Neural progenitor cell (in vitro differentiated cells): ENCODE measurements around the gene RAP2B. TPM values are rescaled to one million over a fixed set of nuclear protein-coding genes. Genes with fewer than 3 reads are reported as not detected.

Experiments
- DNase-seq: peaks from one replicate; pipeline ENCODE4 v3.0.0-alpha.2; 2016; ENCODE audit warnings: low spot score
- H2AFZ ChIP-seq: fragments of 200-600 bp; sonication (generic); replicated peaks from 2 replicates; pipeline ENCODE4 v1.6.1; 2016; ENCODE audit warnings: antibody characterized with exemption
- H3F3A ChIP-seq: fragments of 200-600 bp; sonication (generic); 2 replicates; pipeline ENCODE4 v1.6.1; 2016; ENCODE audit warnings: antibody characterized with exemption, low read depth
- H3K27ac ChIP-seq: fragments of 200-600 bp; sonication (generic); 2 replicates; pipeline ENCODE4 v1.5.1; 2016; ENCODE audit warnings: mild to moderate bottlenecking
- H3K27me3 ChIP-seq: fragments of 200-600 bp; sonication (generic); 2 replicates; pipeline ENCODE4 v1.6.1; 2016; ENCODE audit warnings: mild to moderate bottlenecking, moderate library complexity
- H3K36me3 ChIP-seq: fragments of 200-600 bp; sonication (generic); 2 replicates; pipeline ENCODE4 v1.5.1; 2016
- H3K4me1 ChIP-seq: fragments of 200-600 bp; sonication (generic); 2 replicates; pipeline ENCODE4 v1.6.1; 2016; ENCODE audit warnings: mixed run types
- H3K4me2 ChIP-seq: fragments of 200-600 bp; sonication (generic); 2 replicates; pipeline ENCODE4 v1.6.1; 2016
- H3K4me3 ChIP-seq: fragments of 200-600 bp; sonication (generic); 2 replicates; pipeline ENCODE4 v1.5.1; 2016
- H3K79me2 ChIP-seq: fragments of 200-600 bp; sonication (generic); 2 replicates; pipeline ENCODE4 v1.6.1; 2016; ENCODE audit warnings: low read depth
- H3K9ac ChIP-seq: fragments of 200-600 bp; sonication (generic); 2 replicates; pipeline ENCODE4 v1.6.1; 2016
- H3K9me3 ChIP-seq: fragments of 200-600 bp; sonication (generic); 2 replicates; pipeline ENCODE4 v1.5.1; 2016; ENCODE audit warnings: low read depth
- H4K20me1 ChIP-seq: fragments of 200-600 bp; sonication (generic); 2 replicates; pipeline ENCODE4 v1.6.1; 2016; ENCODE audit warnings: low read depth
- H3K27ac Mint-ChIP-seq: 3 replicates; pipeline ENCODE4 v1.8.0; 2021; ENCODE audit warnings: mixed read lengths
- H3K27me3 Mint-ChIP-seq: 2 replicates; pipeline ENCODE4 v1.8.0; 2022; ENCODE audit warnings: low read depth, mild to moderate bottlenecking, inconsistent platforms, moderate library complexity, mixed read lengths; ENCODE audit not compliant: insufficient read depth
- H3K36me3 Mint-ChIP-seq: 3 replicates; pipeline ENCODE4 v1.8.0; 2021; ENCODE audit warnings: mixed read lengths
- H3K4me1 Mint-ChIP-seq: 3 replicates; pipeline ENCODE4 v1.8.0; 2021; ENCODE audit warnings: mixed read lengths
- H3K4me3 Mint-ChIP-seq: 3 replicates; pipeline ENCODE4 v1.8.0; 2021; ENCODE audit warnings: mild to moderate bottlenecking, moderate library complexity, mixed read lengths
- H3K9me3 Mint-ChIP-seq: 3 replicates; pipeline ENCODE4 v1.8.0; 2020; ENCODE audit warnings: mixed read lengths
- EZH2 ChIP-seq: fragments of 200-600 bp; sonication (generic); IDR thresholded peaks from 2 replicates; pipeline ENCODE4 v1.6.1; 2017; ENCODE audit warnings: antibody characterized with exemption, mild to moderate bottlenecking, moderate library complexity
- EZH2phosphoT487 ChIP-seq: fragments of 200-600 bp; sonication (generic); IDR thresholded peaks from 2 replicates; pipeline ENCODE4 v1.6.1; 2017; ENCODE audit warnings: antibody characterized with exemption
- total RNA-seq: library from RNA; depleted of rRNA; stranded (reverse); fragments of >200 nt; gene quantifications from 2 replicates; pipeline ENCODE4 v1.2.3, GENCODE V29; 2015; ENCODE audit warnings: low replicate concordance
- TF ChIP-seq, protein P1 (sequence below): fragments of 200-600 bp; sonication (generic); IDR thresholded peaks from 2 replicates; pipeline ENCODE4 v1.5.1; 2017; ENCODE audit warnings: antibody characterized with exemption, mild to moderate bottlenecking

RAP2B gene
- total RNA-seq, 1 donor from 2014 or later, result 15.9 TPM

DNA sequence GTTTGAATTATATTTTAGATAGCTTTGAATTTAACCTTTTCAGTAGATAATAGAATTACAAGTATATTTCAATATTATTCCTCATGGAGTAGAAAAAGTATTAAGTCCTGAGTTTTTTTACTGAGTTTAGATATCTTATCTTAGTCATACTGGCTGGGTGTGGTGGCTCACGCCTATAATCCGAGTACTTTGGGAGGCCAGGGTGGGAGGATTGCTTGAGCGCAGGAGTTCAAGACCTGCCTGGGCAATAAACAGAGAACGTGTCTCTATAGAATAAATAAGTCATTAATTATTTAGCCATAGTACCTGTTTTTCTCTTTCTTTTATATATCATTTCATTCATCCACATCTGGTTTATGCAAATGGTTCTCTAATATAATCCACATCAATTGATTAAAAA, 9.9 kb downstream of the RAP2B start:
- TF ChIP-seq EZH2phosphoT487, result no peak
- no peak overlapping the region for H3K9ac ChIP-seq
- H3K27ac ChIP-seq, result no peak overlapping the region
- Mint-ChIP-seq H3K36me3 (no peaks in the 10 kb centered on the region), H3K27ac (no peak overlapping the region), H3K27me3 (peaks cover 4% of the 10 kb centered on the region), H3K4me3 (no peak overlapping the region), H3K4me1 (peaks cover 5% of the 10 kb centered on the region), H3K9me3 (peaks cover 6% of the 10 kb centered on the region)
- no peaks in the 10 kb centered on the region for H3K27me3 ChIP-seq
- H3K4me2 ChIP-seq, result no peak overlapping the region
- H3K4me1 ChIP-seq, result no peaks in the 10 kb centered on the region
- no peak overlapping the region for H2AFZ ChIP-seq
- H3F3A ChIP-seq, result peaks cover 5% of the 10 kb centered on the region
- peaks cover 3% of the 10 kb centered on the region for H3K36me3 ChIP-seq
- H4K20me1 ChIP-seq, result peaks cover 3% of the 10 kb centered on the region
- no peaks in the 10 kb centered on the region for H3K9me3 ChIP-seq
- peaks cover 7% of the 10 kb centered on the region for H3K79me2 ChIP-seq
- no peak overlapping the region for H3K4me3 ChIP-seq
- DNase-seq, result no peak

DNA sequence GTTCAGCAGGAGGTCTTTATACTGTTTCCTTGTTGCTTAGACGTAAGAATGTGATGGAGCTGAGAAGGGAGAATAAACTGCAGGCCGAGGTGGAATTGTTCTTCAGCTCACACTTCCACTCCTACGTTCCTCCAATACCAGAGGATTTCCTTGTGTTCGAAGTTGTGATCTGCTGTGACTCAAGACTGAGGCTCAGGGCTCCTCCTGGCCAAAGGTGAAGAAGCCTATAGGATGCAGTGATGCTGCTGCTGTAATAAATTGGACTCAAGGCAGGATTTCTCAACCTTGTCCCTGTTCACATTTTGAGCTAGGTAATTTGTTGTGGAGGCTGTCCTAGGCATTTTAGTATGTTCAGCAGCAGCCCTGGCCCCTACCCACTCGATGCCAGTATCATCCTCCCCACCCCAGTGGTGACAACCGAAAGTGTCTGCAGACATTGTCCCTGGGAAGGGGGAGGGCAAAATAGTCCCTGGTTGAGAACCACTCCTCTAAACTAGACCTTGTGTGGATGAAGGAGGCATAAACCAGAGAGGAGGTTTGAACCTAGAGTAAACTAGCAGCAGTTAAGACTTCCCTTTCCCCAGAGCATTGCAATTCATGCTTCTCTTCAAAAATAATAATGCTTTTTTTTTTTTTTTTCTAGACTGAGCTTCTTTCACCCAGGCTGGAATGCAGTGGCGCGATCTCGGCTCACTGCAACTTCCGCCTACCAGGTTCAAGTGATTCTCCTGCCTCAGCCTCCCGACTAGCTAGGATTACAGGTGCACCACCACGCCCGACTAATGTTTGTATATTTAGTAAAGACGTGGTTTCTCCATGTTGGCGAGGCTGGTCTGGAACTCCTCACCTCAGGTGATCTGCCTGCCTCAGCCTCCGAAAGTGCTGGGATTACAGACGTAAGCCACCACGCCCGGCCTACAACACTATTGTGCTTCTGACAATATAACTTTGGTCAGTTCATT, 11.1 kb downstream of the RAP2B start:
- no peaks in the 10 kb centered on the region for H3K9me3 ChIP-seq
- Mint-ChIP-seq H3K27me3 (peaks cover 4% of the 10 kb centered on the region), H3K9me3 (peaks cover 6% of the 10 kb centered on the region), H3K4me3 (no peak overlapping the region), H3K36me3 (no peaks in the 10 kb centered on the region), H3K27ac (no peak overlapping the region), H3K4me1 (peaks cover 5% of the 10 kb centered on the region)
- no peaks in the 10 kb centered on the region for H3K4me1 ChIP-seq
- H2AFZ ChIP-seq, result no peak overlapping the region
- H3K79me2 ChIP-seq, result no peaks in the 10 kb centered on the region
- TF ChIP-seq, protein P1, sequence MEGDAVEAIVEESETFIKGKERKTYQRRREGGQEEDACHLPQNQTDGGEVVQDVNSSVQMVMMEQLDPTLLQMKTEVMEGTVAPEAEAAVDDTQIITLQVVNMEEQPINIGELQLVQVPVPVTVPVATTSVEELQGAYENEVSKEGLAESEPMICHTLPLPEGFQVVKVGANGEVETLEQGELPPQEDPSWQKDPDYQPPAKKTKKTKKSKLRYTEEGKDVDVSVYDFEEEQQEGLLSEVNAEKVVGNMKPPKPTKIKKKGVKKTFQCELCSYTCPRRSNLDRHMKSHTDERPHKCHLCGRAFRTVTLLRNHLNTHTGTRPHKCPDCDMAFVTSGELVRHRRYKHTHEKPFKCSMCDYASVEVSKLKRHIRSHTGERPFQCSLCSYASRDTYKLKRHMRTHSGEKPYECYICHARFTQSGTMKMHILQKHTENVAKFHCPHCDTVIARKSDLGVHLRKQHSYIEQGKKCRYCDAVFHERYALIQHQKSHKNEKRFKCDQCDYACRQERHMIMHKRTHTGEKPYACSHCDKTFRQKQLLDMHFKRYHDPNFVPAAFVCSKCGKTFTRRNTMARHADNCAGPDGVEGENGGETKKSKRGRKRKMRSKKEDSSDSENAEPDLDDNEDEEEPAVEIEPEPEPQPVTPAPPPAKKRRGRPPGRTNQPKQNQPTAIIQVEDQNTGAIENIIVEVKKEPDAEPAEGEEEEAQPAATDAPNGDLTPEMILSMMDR, result no peak
- TF ChIP-seq EZH2 (no peak), EZH2phosphoT487 (no peak)
- H4K20me1 ChIP-seq, result no peaks in the 10 kb centered on the region
- H3K27me3 ChIP-seq, result no peaks in the 10 kb centered on the region
- H3K36me3 ChIP-seq, result no peaks in the 10 kb centered on the region
- H3K27ac ChIP-seq, result no peak overlapping the region
- H3F3A ChIP-seq, result peaks cover 5% of the 10 kb centered on the region
- H3K4me2 ChIP-seq, result no peak overlapping the region
- no peak overlapping the region for H3K4me3 ChIP-seq
- DNase-seq, result no peak
- H3K9ac ChIP-seq, result no peak overlapping the region

DNA sequence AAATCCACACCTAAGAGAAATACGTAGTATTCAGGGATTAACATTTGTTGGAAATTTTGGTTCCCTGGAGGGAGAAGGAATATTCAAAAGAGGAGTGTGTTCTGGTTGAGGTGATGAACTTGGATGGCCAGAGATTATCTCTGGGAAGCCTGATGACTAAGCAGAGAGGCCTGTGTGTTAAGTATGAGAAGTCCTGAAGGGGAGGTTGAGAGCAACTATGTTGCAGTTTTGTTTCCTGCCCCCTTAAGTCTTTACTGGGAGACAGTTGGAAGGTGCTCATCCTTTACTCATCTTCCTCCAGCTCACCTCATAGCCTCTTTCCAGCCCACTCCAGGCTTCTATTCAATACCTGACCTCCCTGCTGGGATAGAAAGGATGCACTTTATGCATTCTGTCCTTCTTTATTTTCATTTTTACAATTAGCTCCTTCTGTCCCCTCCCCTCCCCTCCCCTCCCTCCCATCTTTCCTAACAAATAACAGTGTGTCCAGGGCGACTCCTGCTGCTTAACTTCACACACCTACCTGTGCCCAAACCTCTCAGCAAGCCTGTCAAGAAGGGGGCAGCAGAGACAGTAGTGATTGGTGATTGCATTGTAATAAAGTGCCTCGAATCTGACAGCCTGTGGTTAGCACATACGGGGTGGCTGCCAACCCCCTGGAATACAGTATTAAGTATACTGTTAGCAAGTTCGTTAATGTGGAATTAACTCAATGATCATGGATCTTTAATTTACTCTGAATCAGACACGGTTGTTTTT, 11.9 kb downstream of the RAP2B start:
- Histone ChIP-seq H3K9ac (no peak overlapping the region), H3K9me3 (no peaks in the 10 kb centered on the region), H3F3A (peaks cover 5% of the 10 kb centered on the region), H3K4me2 (no peak overlapping the region), H3K79me2 (no peaks in the 10 kb centered on the region), H4K20me1 (no peaks in the 10 kb centered on the region), H3K27ac (no peak overlapping the region), H3K4me1 (no peaks in the 10 kb centered on the region), H3K36me3 (no peaks in the 10 kb centered on the region), H2AFZ (no peak overlapping the region), H3K4me3 (no peak overlapping the region), H3K27me3 (no peaks in the 10 kb centered on the region)
- no peak for TF ChIP-seq EZH2phosphoT487
- TF ChIP-seq EZH2, result no peak
- TF ChIP-seq, protein P1, result no peak
- H3K27ac Mint-ChIP-seq, result no peak overlapping the region
- no peak for DNase-seq
- peaks cover 4% of the 10 kb centered on the region for H3K27me3 Mint-ChIP-seq
- H3K4me1 Mint-ChIP-seq, result peaks cover 5% of the 10 kb centered on the region
- H3K9me3 Mint-ChIP-seq, result peaks cover 6% of the 10 kb centered on the region
- no peaks in the 10 kb centered on the region for H3K36me3 Mint-ChIP-seq
- no peak overlapping the region for H3K4me3 Mint-ChIP-seq
